ENCODE results near the gene TRAP1.

- no peak for TF ChIP-seq CTCF (IDR thresholded peaks at IDR 0.05)
- no peak for TF ChIP-seq POLR2A (IDR thresholded peaks at IDR 0.05)
- TF ChIP-seq POLR2AphosphoS5 (IDR thresholded peaks at IDR 0.05): no peak
- no peak for TF ChIP-seq EP300 (IDR thresholded peaks at IDR 0.05)
Observed at GRCh38 chr16:3713587-3714242, 3.6 kb downstream of the TRAP1 start.

All from gastroesophageal sphincter (tissue), 3 donors.